Measurements from ENCODE around the gene NHLRC2.
"Not testable (repeated sequence)": the region's sequence is repeated elsewhere in the genome, so short reads cannot be mapped to it uniquely, and the experiment has no call there.

Gene NHLRC2

DNA sequence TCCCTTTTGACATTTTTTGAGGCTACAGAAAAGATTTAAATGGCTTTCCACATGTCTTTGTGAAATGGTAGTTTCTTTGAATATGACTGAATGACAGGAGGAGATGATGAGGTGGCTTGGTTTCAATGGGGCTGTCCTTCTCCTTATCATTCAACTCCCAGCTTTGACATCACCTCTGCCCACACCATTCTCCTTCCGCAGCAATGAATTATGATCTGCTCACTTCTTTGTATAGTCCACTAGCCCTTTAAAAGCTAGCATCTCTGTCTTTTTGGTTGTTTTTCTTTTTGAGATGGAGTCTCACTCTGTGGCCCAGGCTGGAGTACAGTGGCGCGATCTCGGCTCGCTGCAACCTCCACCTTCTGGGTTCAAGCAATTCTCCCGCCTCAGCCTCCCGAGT, 32.3 kb upstream of the NHLRC2 start:
- TF ChIP-seq, protein P1, sequence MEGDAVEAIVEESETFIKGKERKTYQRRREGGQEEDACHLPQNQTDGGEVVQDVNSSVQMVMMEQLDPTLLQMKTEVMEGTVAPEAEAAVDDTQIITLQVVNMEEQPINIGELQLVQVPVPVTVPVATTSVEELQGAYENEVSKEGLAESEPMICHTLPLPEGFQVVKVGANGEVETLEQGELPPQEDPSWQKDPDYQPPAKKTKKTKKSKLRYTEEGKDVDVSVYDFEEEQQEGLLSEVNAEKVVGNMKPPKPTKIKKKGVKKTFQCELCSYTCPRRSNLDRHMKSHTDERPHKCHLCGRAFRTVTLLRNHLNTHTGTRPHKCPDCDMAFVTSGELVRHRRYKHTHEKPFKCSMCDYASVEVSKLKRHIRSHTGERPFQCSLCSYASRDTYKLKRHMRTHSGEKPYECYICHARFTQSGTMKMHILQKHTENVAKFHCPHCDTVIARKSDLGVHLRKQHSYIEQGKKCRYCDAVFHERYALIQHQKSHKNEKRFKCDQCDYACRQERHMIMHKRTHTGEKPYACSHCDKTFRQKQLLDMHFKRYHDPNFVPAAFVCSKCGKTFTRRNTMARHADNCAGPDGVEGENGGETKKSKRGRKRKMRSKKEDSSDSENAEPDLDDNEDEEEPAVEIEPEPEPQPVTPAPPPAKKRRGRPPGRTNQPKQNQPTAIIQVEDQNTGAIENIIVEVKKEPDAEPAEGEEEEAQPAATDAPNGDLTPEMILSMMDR (IDR thresholded peaks at IDR 0.05; ENCODE audit: low read depth, low read length), result no peak
- H3K4me3 ChIP-seq (replicated peaks in 1 of 2; ENCODE audit: low read depth in 2 of 2, low read length in 2 of 2), result no peak overlapping the region

DNA sequence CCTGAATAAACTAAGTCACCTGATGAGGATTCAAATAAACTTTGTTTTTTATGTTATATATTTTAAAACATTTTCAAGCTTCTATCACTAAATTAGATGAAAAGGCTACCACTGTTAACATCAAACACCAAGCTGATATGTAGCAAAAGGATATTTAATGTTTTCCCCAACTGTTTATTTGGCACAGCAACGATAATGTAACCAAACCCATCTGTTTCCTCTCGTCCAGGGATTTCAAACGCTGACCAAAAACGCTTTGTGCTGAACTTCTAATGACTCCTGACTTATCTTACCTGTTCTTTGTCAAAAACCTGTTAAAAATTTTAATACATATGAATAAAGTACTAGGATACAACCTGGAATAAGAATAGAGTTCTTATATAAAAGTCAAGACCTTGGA, 31.1 kb upstream of the NHLRC2 start:
- TF ChIP-seq, protein P1 (IDR thresholded peaks at IDR 0.05; ENCODE audit: low read depth, low read length), result no peak

More for the DNA sequence above, 32.3 kb upstream of the NHLRC2 start:
- no peak for DNase-seq (ENCODE audit: low read depth in 2 of 2)

DNA sequence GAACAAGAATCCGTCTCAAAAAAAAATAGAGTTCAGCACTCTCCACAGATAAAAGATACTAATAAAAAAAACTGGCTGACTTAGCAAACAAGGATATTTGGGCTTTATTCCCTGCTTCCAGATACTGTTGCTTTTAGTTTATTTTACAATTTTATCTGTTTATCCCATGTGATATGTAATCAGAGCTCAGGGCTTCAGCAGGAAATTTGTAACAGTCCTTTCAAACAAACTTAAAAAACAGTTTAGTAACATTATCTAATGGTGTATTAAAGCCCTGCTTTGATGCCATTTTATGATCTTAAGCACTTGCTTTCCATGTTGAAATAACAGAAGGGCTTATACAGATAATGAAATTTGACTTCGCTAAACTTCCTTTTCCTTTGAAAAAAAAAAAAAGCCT, 28.7 kb upstream of the NHLRC2 start:
- DNase-seq (ENCODE audit: low read depth in 2 of 2), result no peak
- TF ChIP-seq, protein P1 (IDR thresholded peaks at IDR 0.05; ENCODE audit: low read depth, low read length), result no peak
- H3K4me3 ChIP-seq (replicated peaks in 1 of 2; ENCODE audit: low read depth in 2 of 2, low read length in 2 of 2), result no peak overlapping the region

More for the DNA sequence above, 31.1 kb upstream of the NHLRC2 start:
- H3K4me3 ChIP-seq (replicated peaks in 1 of 2; ENCODE audit: low read depth in 2 of 2, low read length in 2 of 2), result no peak overlapping the region
- no peak for DNase-seq (ENCODE audit: low read depth in 2 of 2)

DNA sequence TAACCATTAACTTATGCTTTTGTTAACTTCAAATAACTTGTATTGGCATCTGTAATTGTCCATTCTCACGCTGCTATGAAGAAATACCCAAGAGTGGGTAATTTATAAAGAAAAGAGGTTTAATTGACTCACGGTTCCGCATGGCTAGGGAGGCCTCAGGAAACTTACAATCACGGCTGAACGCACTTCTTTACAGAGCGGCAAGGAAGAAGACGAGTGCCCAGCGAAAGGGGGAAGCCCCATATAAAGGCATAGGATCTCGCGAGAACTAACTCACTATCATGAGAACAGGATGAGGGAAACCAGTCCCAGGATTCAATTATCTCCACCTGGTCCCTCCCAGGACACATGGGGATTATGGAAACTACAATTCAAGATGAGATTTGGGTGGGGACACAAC, 25.9 kb upstream of the NHLRC2 start:
- DNase-seq (ENCODE audit: low read depth in 2 of 2); H3K4me3 ChIP-seq (replicated peaks in 1 of 2; ENCODE audit: low read depth in 2 of 2, low read length in 2 of 2): not testable (repeated sequence)

DNA sequence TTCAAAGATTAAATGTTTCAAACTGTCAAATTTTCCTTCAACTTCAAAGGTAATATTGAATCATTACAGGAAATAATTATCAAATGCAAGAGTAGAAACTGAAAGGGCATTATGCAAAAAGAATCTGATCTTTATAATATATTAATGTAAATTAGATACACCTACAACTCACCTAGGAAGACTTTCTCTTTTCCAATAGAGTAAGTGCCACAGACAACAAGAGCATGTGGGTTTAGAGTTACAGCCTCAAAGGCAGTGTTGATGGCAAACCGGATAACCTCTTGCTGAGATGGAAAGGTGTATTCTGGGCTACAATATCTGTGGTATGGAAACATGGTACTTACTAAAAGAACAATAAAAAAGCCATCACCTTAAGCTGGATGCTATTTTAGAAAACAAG, 12.3 kb upstream of the NHLRC2 start:
- no peak overlapping the region for H3K4me3 ChIP-seq (replicated peaks in 1 of 2; ENCODE audit: low read depth in 2 of 2, low read length in 2 of 2)
- DNase-seq (ENCODE audit: low read depth in 2 of 2), result no peak
- TF ChIP-seq, protein P1 (IDR thresholded peaks at IDR 0.05; ENCODE audit: low read depth, low read length), result no peak

DNA sequence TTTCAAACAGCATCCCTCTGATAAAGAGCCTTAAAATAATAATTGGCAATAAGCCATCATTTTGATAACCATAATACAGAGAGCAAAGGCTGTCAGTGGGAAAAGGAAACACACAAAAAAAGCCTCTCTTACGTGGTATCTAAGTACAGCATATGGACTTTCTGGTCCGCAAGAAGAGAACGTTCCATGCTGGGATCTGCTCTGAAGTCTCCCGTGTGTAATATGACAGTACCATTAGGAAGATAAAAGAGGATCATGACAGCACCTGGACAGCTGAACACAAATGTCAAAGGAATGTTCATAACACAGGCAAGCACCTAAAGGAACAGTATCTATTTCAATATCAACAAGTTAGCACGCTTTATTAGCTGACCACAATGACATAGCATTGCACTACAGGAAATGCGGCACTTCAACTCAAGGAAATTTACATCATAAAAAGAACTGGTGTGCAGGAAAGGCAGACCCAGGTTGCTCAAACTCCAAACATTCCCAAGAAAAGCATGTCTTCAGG, 10.4 kb upstream of the NHLRC2 start:
- TF ChIP-seq, protein P1 (IDR thresholded peaks at IDR 0.05; ENCODE audit: low read depth, low read length), result no peak
- DNase-seq (ENCODE audit: low read depth in 2 of 2), result no peak
- H3K4me3 ChIP-seq (replicated peaks in 1 of 2; ENCODE audit: low read depth in 2 of 2, low read length in 2 of 2), result no peak overlapping the region

DNA sequence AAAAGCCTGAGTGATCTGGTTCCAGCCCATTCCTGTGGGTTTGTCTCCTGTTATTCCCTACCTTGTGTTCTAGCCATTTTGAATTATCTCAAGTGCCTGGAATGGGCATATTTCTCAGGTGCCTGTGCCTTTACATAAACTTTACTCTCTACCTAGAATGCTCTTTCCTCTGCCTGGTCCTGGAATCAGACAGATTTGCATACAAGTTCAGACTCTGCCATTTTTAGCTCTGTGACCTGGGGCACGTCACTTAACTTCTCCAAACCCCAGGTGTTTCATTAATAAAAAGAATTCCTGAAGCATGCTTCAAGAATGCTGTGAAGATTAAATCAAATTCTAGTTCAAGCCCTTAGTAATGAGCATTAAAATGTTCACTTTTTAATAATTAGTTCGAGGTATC, 8.4 kb upstream of the NHLRC2 start:
- no peak for DNase-seq (ENCODE audit: low read depth in 2 of 2)
- H3K4me3 ChIP-seq (replicated peaks in 1 of 2; ENCODE audit: low read depth in 2 of 2, low read length in 2 of 2), result no peak overlapping the region
- TF ChIP-seq, protein P1 (IDR thresholded peaks at IDR 0.05; ENCODE audit: low read depth, low read length), result no peak
